ENCODE data around the gene PAPPA. TPM values are rescaled to one million over a fixed set of nuclear protein-coding genes. Genes with fewer than 3 reads are reported as not detected.

The PAPPA gene
- total RNA-seq, 1 donor from 2014 or later, result 0.69 TPM

- H3K4me1 ChIP-seq, result no peaks in the 10 kb centered on the region
- no peaks in the 10 kb centered on the region for H3K27me3 ChIP-seq (ENCODE audit: low read depth)
- no peak overlapping the region for H3K27ac ChIP-seq (replicated peaks)
- intact Hi-C loops (cut with micrococcal nuclease), result no loop called here
- H3K36me3 ChIP-seq, result no peaks in the 10 kb centered on the region
- no peaks in the 10 kb centered on the region for H3K9me3 ChIP-seq (replicated peaks)
- H3K4me3 ChIP-seq, result no peak overlapping the region
- no peak for DNase-seq
- TF ChIP-seq, protein P1, sequence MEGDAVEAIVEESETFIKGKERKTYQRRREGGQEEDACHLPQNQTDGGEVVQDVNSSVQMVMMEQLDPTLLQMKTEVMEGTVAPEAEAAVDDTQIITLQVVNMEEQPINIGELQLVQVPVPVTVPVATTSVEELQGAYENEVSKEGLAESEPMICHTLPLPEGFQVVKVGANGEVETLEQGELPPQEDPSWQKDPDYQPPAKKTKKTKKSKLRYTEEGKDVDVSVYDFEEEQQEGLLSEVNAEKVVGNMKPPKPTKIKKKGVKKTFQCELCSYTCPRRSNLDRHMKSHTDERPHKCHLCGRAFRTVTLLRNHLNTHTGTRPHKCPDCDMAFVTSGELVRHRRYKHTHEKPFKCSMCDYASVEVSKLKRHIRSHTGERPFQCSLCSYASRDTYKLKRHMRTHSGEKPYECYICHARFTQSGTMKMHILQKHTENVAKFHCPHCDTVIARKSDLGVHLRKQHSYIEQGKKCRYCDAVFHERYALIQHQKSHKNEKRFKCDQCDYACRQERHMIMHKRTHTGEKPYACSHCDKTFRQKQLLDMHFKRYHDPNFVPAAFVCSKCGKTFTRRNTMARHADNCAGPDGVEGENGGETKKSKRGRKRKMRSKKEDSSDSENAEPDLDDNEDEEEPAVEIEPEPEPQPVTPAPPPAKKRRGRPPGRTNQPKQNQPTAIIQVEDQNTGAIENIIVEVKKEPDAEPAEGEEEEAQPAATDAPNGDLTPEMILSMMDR (IDR thresholded peaks at IDR 0.05; ENCODE audit: borderline replicate concordance), result no peak
Measured at GRCh38 chr9:116218399-116218798, 64.8 kb downstream of the PAPPA start.

DNA sequence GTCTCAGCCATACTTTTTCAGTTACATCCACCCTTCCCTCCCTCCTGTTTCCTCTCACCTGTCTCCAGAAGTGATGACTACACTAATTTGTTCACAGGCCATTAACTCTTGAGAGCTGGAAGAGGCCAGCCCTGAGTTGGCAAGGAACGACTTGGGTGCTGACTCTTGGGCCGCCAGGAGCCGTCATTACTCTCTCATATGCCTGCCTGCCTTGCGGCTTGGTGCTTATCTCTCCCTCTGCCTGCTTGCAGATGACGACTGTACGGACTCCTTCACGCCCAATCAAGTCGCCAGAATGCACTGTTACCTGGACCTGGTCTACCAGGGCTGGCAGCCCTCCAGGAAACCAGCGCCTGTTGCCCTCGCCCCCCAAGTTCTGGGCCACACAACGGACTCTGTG, 66.1 kb downstream of the PAPPA start:
- H3K4me1 ChIP-seq, result no peaks in the 10 kb centered on the region
- no peaks in the 10 kb centered on the region for H3K9me3 ChIP-seq (replicated peaks)
- no peak overlapping the region for H3K4me3 ChIP-seq
- no peaks in the 10 kb centered on the region for H3K36me3 ChIP-seq
- H3K27me3 ChIP-seq (ENCODE audit: low read depth), result no peaks in the 10 kb centered on the region
- TF ChIP-seq, protein P1 (IDR thresholded peaks at IDR 0.05; ENCODE audit: borderline replicate concordance), result no peak
- intact Hi-C loops (cut with micrococcal nuclease), result no loop called here
- DNase-seq, result peak; percentile 24
- no peak overlapping the region for H3K27ac ChIP-seq (replicated peaks)

GRCh38 chr9:116223926-116224325, 70.3 kb downstream of the PAPPA start:
- no peaks in the 10 kb centered on the region for H3K9me3 ChIP-seq (replicated peaks)
- no peaks in the 10 kb centered on the region for H3K36me3 ChIP-seq
- TF ChIP-seq, protein P1 (IDR thresholded peaks at IDR 0.05; ENCODE audit: borderline replicate concordance), result no peak
- intact Hi-C loops (cut with micrococcal nuclease), result no loop called here
- no peaks in the 10 kb centered on the region for H3K4me1 ChIP-seq
- H3K27ac ChIP-seq (replicated peaks), result no peak overlapping the region
- no peak for DNase-seq
- H3K4me3 ChIP-seq, result no peak overlapping the region
- no peaks in the 10 kb centered on the region for H3K27me3 ChIP-seq (ENCODE audit: low read depth)

DNA sequence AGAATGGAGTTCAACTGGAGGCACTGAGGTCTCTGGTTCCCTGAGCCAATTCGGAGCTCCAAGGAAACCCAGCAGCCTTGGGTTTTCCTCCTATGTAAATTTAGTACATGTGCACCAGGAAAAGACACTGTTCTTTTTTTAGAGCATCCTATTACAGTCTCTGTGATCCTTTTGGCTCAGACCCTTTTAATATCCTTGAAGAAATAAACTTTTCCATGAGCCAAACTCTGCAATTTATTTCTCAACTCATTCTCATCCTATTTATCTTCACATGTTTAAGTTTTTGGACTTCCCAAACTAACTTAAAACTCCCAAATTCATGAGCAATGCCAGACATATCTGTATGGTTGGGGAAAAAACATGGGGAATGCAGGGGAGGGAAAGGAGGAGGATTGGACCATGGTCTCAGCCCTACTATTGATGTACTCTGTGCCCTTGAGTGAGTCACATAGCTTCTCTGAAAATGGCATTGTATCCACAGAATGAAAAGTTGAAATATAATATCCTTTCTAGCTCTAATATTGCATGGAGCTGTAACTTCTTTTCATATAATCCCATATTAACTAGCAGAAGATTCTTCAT, 76.6 kb downstream of the PAPPA start:
- Histone ChIP-seq H3K27ac (replicated peaks) (no peak overlapping the region), H3K27me3 (ENCODE audit: low read depth) (no peaks in the 10 kb centered on the region), H3K9me3 (replicated peaks) (no peaks in the 10 kb centered on the region), H3K4me1 (peaks cover 6% of the 10 kb centered on the region), H3K36me3 (no peaks in the 10 kb centered on the region), H3K4me3 (no peak overlapping the region)
- TF ChIP-seq, protein P1 (IDR thresholded peaks at IDR 0.05; ENCODE audit: borderline replicate concordance), result no peak
- no peak for DNase-seq
- intact Hi-C loops (cut with micrococcal nuclease), result no loop called here

- DNase-seq, result no peak
- Histone ChIP-seq H3K27ac (replicated peaks) (no peak overlapping the region), H3K4me3 (no peak overlapping the region), H3K9me3 (replicated peaks) (no peaks in the 10 kb centered on the region), H3K4me1 (peaks cover 6% of the 10 kb centered on the region), H3K27me3 (ENCODE audit: low read depth) (no peaks in the 10 kb centered on the region), H3K36me3 (no peaks in the 10 kb centered on the region)
- intact Hi-C loops (cut with micrococcal nuclease), result no loop called here
- TF ChIP-seq, protein P1 (IDR thresholded peaks at IDR 0.05; ENCODE audit: borderline replicate concordance), result no peak
Measured at GRCh38 chr9:116232424-116233159, 79.0 kb downstream of the PAPPA start.

Measured in left ventricle myocardium inferior (tissue), 1 donor.